Left ventricle myocardium inferior (tissue), 1 donor: ENCODE measurements around the gene ATF5. TPM values are rescaled to one million over a fixed set of nuclear protein-coding genes. Genes with fewer than 3 reads are reported as not detected.
"Not testable (repeated sequence)": the region's sequence is repeated elsewhere in the genome, so short reads cannot be mapped to it uniquely, and the experiment has no call there.

ENCODE experiments used
- DNase-seq: peaks from one replicate; pipeline ENCODE4 v3.0.0-alpha.2; 2020
- H3K27ac ChIP-seq: fragments of 200-600 bp; replicated peaks from 2 replicates; pipeline ENCODE4 v1.8.0; 2021
- H3K27me3 ChIP-seq: fragments of 200-600 bp; 2 replicates; pipeline ENCODE4 v1.8.0; 2021; ENCODE audit warnings: low read depth
- H3K36me3 ChIP-seq: fragments of 200-600 bp; 2 replicates; pipeline ENCODE4 v1.8.0; 2021
- H3K4me1 ChIP-seq: fragments of 200-600 bp; 2 replicates; pipeline ENCODE4 v1.8.0; 2021
- H3K4me3 ChIP-seq: fragments of 200-600 bp; 2 replicates; pipeline ENCODE4 v1.8.0; 2021; ENCODE audit warnings: mild to moderate bottlenecking, moderate library complexity
- H3K9me3 ChIP-seq: fragments of 200-600 bp; replicated peaks from 2 replicates; pipeline ENCODE4 v1.8.0; 2021
- CTCF ChIP-seq: fragments of 200-600 bp; IDR thresholded peaks from 2 replicates; pipeline ENCODE4 v1.8.0; 2021; ENCODE audit warnings: antibody characterized with exemption, mild to moderate bottlenecking, borderline replicate concordance
- intact Hi-C: fragments of 100-400 bp; cut with micrococcal nuclease; formaldehyde crosslinking; loops from one replicate; pipeline ENCODE4 v1.11.0; 2022
- total RNA-seq: library from RNA; stranded (reverse); fragmentation: NEBNext Ultra II Directional; extraction: Animal tissue kit (Norgen Biotek cat#: 25700); gene quantifications from one replicate; pipeline ENCODE4 v1.2.1, GENCODE V29; 2021
- donor health status: DM: no; HTN: yes; CAD: no; lungs with severe emphysema.

The ATF5 gene
- total RNA-seq, 1 donor from 2014 or later, result 8.6 TPM

- H3K27ac ChIP-seq, result peak overlapping the region; percentile 23
- intact Hi-C loops, result no loop called here
- H3K27me3 ChIP-seq, result peaks cover 39% of the 10 kb centered on the region
- TF ChIP-seq CTCF, result no peak
- peaks cover 29% of the 10 kb centered on the region for H3K4me1 ChIP-seq
- no peaks in the 10 kb centered on the region for H3K36me3 ChIP-seq
- no peak for DNase-seq
- no peaks in the 10 kb centered on the region for H3K9me3 ChIP-seq
- H3K4me3 ChIP-seq, result no peak overlapping the region
Observed at GRCh38 chr19:49954092-49954829, 25.3 kb downstream of the ATF5 start.

- Histone ChIP-seq H3K36me3 (no peaks in the 10 kb centered on the region), H3K27ac (no peak overlapping the region), H3K27me3 (peaks cover 32% of the 10 kb centered on the region), H3K9me3 (no peaks in the 10 kb centered on the region), H3K4me1 (peaks cover 29% of the 10 kb centered on the region), H3K4me3 (no peak overlapping the region)
- intact Hi-C loops, result no loop called here
- no peak for DNase-seq
- no peak for TF ChIP-seq CTCF
Observed at GRCh38 chr19:49954933-49955332, 25.9 kb downstream of the ATF5 start.

GRCh38 chr19:49956115-49956495 is 27.1 kb downstream of the ATF5 start:
- Histone ChIP-seq H3K27me3 (peaks cover 23% of the 10 kb centered on the region), H3K4me1 (peaks cover 29% of the 10 kb centered on the region), H3K36me3 (no peaks in the 10 kb centered on the region), H3K27ac (no peak overlapping the region), H3K9me3 (no peaks in the 10 kb centered on the region), H3K4me3 (no peak overlapping the region)
- no peak for TF ChIP-seq CTCF
- no peak for DNase-seq
- intact Hi-C loops, result no loop called here

- DNase-seq, result no peak
- no peaks in the 10 kb centered on the region for H3K9me3 ChIP-seq
- no peak for TF ChIP-seq CTCF
- H3K27me3 ChIP-seq, result peaks cover 15% of the 10 kb centered on the region
- H3K4me3 ChIP-seq, result no peak overlapping the region
- no peaks in the 10 kb centered on the region for H3K36me3 ChIP-seq
- H3K4me1 ChIP-seq, result peaks cover 29% of the 10 kb centered on the region
- no peak overlapping the region for H3K27ac ChIP-seq
- intact Hi-C loops, result no loop called here
Observed at GRCh38 chr19:49957262-49957915, 28.4 kb downstream of the ATF5 start.

- H3K36me3 ChIP-seq, intact Hi-C loops, H3K4me3 ChIP-seq, DNase-seq, H3K27ac ChIP-seq, H3K9me3 ChIP-seq: not testable (repeated sequence)
- Histone ChIP-seq H3K27me3 (peaks cover 15% of the 10 kb centered on the region), H3K4me1 (peaks cover 29% of the 10 kb centered on the region)
Observed at GRCh38 chr19:49958144-49958543, 29.1 kb downstream of the ATF5 start.

GRCh38 chr19:49958596-49958995 is 29.6 kb downstream of the ATF5 start:
- H3K4me3 ChIP-seq, DNase-seq, intact Hi-C loops, H3K36me3 ChIP-seq, H3K27ac ChIP-seq, H3K9me3 ChIP-seq: not testable (repeated sequence)
- peaks cover 15% of the 10 kb centered on the region for H3K27me3 ChIP-seq
- H3K4me1 ChIP-seq, result peaks cover 29% of the 10 kb centered on the region

- intact Hi-C loops, H3K9me3 ChIP-seq, DNase-seq, H3K4me3 ChIP-seq, H3K36me3 ChIP-seq, H3K27ac ChIP-seq: not testable (repeated sequence)
- Histone ChIP-seq H3K4me1 (peaks cover 17% of the 10 kb centered on the region), H3K27me3 (peaks cover 15% of the 10 kb centered on the region)
Observed at GRCh38 chr19:49959892-49960291, 30.9 kb downstream of the ATF5 start.

GRCh38 chr19:49960980-49961379 is 32.0 kb downstream of the ATF5 start, which contains the start of gene SIGLEC11:
Gene SIGLEC11, minus strand, starts transcription at chr19:49961172. Its CDS starts 91 bp downstream, at chr19:49961081.
- H3K4me1 ChIP-seq, H3K36me3 ChIP-seq, H3K27ac ChIP-seq, H3K4me3 ChIP-seq, DNase-seq, H3K9me3 ChIP-seq, intact Hi-C loops: not testable (repeated sequence)
- peaks cover 18% of the 10 kb centered on the region for H3K27me3 ChIP-seq
